Measurements from ENCODE around the gene NPLOC4.
"Not testable (repeated sequence)": the region's sequence is repeated elsewhere in the genome, so short reads cannot be mapped to it uniquely, and the experiment has no call there.

The NPLOC4 gene

GRCh38 chr17:81535480-81536298, 101.2 kb downstream of the NPLOC4 start:
- DNase-seq (ENCODE audit: low read depth in 4 of 4, low spot score in 1 of 4), result no peak

- no peak for DNase-seq (ENCODE audit: low read depth in 4 of 4, low spot score in 1 of 4)
Measured at GRCh38 chr17:81535007-81535328, 101.9 kb downstream of the NPLOC4 start.

- DNase-seq (ENCODE audit: low read depth in 4 of 4, low spot score in 1 of 4), result no peak
Measured at GRCh38 chr17:81534157-81535006, 102.5 kb downstream of the NPLOC4 start.

GRCh38 chr17:81533339-81534141, 103.4 kb downstream of the NPLOC4 start:
- no peak for DNase-seq (ENCODE audit: low read depth in 4 of 4, low spot score in 1 of 4)

GRCh38 chr17:81532490-81533287, 104.2 kb downstream of the NPLOC4 start:
- no peak for DNase-seq (ENCODE audit: low read depth in 4 of 4, low spot score in 1 of 4)

GRCh38 chr17:81531998-81532404, 104.9 kb downstream of the NPLOC4 start:
- DNase-seq (ENCODE audit: low read depth in 4 of 4, low spot score in 1 of 4), result not testable (repeated sequence)

- DNase-seq (ENCODE audit: low read depth in 4 of 4, low spot score in 1 of 4), result not testable (repeated sequence)
Measured at GRCh38 chr17:81531013-81531412, 105.9 kb downstream of the NPLOC4 start.

GRCh38 chr17:81529437-81529803, 107.5 kb downstream of the NPLOC4 start:
- no peak for DNase-seq (ENCODE audit: low read depth in 4 of 4, low spot score in 1 of 4)

- DNase-seq (ENCODE audit: low read depth in 4 of 4, low spot score in 1 of 4), result no peak
Measured at GRCh38 chr17:81528651-81529436, 108.1 kb downstream of the NPLOC4 start.

- DNase-seq (ENCODE audit: low read depth in 4 of 4, low spot score in 1 of 4), result no peak
Measured at GRCh38 chr17:81528384-81528650, 108.6 kb downstream of the NPLOC4 start.

- no peak for DNase-seq (ENCODE audit: low read depth in 4 of 4, low spot score in 1 of 4)
Measured at GRCh38 chr17:81527591-81528383, 109.1 kb downstream of the NPLOC4 start, which contains the start of gene FSCN2. Gene FSCN2, plus strand, starts transcription at chr17:81528377. Its CDS starts 155 bp downstream, at chr17:81528532.

- no peak for DNase-seq (ENCODE audit: low read depth in 4 of 4, low spot score in 1 of 4)
Measured at GRCh38 chr17:81526662-81527571, 110.0 kb downstream of the NPLOC4 start.

- DNase-seq (ENCODE audit: low read depth in 4 of 4, low spot score in 1 of 4), result no peak
Measured at GRCh38 chr17:81524865-81525159, 112.1 kb downstream of the NPLOC4 start.

- DNase-seq (ENCODE audit: low read depth in 4 of 4, low spot score in 1 of 4), result no peak
Measured at GRCh38 chr17:81524039-81524864, 112.7 kb downstream of the NPLOC4 start.

- no peak for DNase-seq (ENCODE audit: low read depth in 4 of 4, low spot score in 1 of 4)
Measured at GRCh38 chr17:81523402-81524038, 113.4 kb downstream of the NPLOC4 start.

GRCh38 chr17:81522491-81523401, 114.2 kb downstream of the NPLOC4 start:
- DNase-seq (ENCODE audit: low read depth in 4 of 4, low spot score in 1 of 4), result no peak
